ENCODE results near the gene C1QTNF1.

The C1QTNF1 gene

GRCh38 chr17:78992542-78993212 lies 31.3 kb upstream of the C1QTNF1 start:
- no peak for DNase-seq (ENCODE audit: low read depth in 2 of 2)

GRCh38 chr17:78993241-78993956 lies 30.6 kb upstream of the C1QTNF1 start:
- peak; percentile 49 to 52 for DNase-seq (ENCODE audit: low read depth in 2 of 2)

DNA sequence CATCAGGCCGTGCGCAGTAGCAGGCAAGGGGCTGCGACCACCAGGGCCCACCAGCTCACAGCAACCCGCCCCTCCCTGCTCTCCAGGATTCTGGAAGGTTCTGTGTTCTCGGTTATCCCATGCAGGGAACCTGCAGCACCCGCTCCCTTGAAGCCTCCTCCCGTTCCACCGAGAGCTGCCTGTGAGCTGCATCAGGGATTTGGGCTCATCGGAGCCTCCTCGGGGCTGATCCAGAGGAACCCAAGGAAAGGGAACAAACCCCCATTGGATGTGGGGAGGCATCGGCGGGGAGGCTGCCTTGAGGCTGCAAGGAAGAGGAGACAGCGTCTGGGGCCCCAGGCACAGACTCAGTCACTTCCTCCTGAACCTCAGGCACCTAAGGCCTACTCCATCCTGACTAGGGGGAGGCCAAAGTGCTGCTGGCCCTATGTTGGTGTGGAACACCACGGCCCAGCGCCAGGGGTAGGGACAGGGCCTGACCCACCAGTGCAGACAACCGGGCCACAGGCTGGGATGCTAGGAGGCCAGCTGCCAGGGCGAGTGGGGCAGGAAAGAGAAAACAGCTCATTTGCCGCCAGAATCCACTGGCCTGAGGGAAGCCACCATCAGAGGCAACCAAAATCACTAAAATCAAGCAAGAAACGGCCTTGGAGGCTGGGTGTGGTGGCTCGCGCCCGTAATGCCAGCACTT lies 29.8 kb upstream of the C1QTNF1 start:
- no peak for DNase-seq (ENCODE audit: low read depth in 2 of 2)

- no peak for DNase-seq (ENCODE audit: low read depth in 2 of 2)
Measured at GRCh38 chr17:78995022-78995760, 28.8 kb upstream of the C1QTNF1 start.

GRCh38 chr17:78995761-78996451 lies 28.1 kb upstream of the C1QTNF1 start:
- no peak for DNase-seq (ENCODE audit: low read depth in 2 of 2)

GRCh38 chr17:78996781-78997201 lies 27.2 kb upstream of the C1QTNF1 start:
- DNase-seq (ENCODE audit: low read depth in 2 of 2), result no peak

DNA sequence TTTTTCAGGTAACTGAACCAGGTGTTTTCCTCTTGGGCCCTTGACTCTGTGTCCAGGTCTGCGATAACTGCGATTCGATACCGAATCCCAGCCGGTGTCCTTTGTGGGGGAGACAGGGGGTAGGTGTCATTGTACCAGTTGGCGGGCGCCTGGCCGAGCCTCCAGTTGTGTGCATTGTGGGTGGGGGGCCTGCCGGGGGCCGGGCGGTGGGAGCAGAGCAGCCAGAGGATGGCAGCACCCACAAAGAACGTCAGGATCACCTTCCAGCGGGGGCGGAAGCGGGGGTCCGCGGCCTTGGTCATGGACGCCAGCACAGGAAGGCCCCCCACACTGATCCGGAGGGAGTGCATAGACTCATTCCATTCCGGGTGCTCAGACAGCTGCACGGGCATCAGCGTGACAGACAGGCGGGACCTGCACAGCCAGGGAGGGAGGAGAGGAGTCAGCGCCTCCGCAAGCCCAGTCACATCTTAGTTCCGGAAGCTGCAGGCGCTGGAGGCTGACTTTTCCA lies 26.7 kb upstream of the C1QTNF1 start:
- no peak for DNase-seq (ENCODE audit: low read depth in 2 of 2)

DNA sequence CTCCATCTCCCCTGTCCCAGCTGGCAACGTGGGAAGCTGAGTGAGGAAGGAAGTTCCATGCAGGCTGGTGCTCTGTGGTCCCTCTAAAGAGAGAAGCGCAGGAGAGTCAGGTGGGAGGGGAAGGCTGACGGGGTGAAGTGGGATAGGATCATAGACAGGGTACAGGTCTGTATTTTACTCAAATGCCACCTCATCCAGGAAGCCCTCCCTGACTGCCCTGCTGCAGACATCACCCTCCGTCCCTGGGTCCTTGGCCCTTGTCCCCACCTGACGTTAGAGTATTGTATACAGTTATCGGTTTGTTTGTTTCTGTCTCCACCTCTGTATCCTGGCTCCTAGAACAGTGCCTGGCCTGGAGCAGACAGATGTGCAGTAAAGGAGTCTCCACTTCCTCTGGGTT lies 26.1 kb upstream of the C1QTNF1 start:
- no peak for DNase-seq (ENCODE audit: low read depth in 2 of 2)

- DNase-seq (ENCODE audit: low read depth in 2 of 2), result no peak
Measured at GRCh38 chr17:78998311-78999055, 25.5 kb upstream of the C1QTNF1 start.

DNA sequence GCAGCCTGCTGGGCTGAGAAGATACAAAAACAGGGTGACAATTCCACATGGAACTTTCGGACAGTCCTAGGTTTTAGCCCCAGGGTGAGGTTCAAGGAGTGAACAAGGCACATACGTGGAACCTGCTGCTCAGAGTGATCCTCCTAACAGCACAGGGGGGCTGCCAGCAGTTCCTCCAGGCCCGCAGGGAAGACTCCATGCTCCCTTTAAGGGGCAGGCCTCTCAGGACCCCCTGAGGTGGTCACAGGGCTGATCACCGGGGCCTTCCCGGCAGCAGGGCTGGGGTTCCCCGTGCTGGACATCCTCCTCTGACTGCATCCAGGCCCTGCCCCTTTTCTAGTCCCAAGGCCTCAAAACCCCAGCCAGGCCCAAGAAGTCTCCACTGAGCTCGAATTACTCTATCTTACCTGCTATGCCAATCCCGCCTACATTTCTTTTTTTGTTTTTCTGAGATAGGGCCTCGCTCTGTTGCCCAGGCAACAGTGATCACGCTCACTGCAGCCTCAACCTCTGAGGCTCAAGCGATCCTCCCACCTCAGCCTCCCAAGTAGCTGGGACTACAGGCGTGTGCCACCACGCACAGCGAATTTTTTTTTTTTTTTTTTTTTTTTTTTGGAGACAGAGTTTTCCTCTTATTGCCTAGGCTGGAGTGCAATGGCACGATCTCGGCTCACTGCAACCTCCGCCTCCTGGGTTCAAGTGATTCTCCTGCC lies 24.8 kb upstream of the C1QTNF1 start:
- no peak for DNase-seq (ENCODE audit: low read depth in 2 of 2)

GRCh38 chr17:78999947-79000395 lies 24.0 kb upstream of the C1QTNF1 start:
- no peak for DNase-seq (ENCODE audit: low read depth in 2 of 2)

GRCh38 chr17:79000396-79001189 lies 23.4 kb upstream of the C1QTNF1 start:
- DNase-seq (ENCODE audit: low read depth in 2 of 2), result no peak

GRCh38 chr17:79001190-79002020 lies 22.6 kb upstream of the C1QTNF1 start:
- DNase-seq (ENCODE audit: low read depth in 2 of 2), result no peak

GRCh38 chr17:79002291-79002690 lies 21.7 kb upstream of the C1QTNF1 start:
- no peak for DNase-seq (ENCODE audit: low read depth in 2 of 2)

DNA sequence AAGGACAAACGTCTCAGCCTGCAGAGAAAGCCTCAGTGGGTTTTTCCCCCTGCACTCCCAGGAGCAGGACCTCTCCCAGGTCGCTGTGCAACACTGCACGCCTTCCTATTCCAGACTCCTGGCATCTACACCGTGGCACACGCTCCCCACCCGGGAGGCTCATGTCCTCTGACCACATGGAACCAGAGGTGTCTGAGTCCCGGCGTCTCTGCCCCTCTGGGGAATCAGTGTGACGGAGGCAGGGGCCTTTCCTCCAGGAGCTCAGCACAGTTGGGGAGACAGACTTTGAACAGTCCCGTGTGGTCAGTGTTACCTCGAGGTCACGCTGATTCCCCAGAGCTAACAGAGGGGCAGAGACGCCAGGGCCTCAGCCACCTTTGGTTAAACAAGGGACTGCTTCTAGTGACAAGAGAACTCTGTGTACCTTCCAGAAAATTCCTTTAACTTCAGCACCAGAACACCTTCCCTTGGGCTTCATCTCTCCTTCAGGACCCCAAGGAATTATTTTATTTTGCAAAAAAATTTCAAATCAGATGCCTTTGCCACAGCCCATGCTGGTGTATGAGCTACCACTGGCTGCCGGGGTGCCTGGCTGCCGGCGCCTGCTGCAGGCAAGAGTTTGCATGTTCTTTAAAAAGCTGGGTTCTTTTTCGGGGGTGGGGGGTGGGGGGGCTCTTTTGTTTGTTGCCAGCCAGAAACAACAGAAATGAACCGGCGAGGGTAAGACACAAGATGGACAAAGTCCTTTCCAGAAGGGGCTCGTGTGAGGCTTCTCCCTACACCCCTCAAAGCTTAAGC lies 21.0 kb upstream of the C1QTNF1 start:
- DNase-seq (ENCODE audit: low read depth in 2 of 2), result no peak

GRCh38 chr17:79003661-79004411 lies 20.1 kb upstream of the C1QTNF1 start:
- no peak for DNase-seq (ENCODE audit: low read depth in 2 of 2)

Data from stimulated activated CD4-positive, alpha-beta T cell treated with anti-CD3 and anti-CD28 coated beads, Interleukin-4, amount 100 ng/mL, for 48 hours (primary cell).